Measurements from ENCODE around the gene TTC13.

DNA sequence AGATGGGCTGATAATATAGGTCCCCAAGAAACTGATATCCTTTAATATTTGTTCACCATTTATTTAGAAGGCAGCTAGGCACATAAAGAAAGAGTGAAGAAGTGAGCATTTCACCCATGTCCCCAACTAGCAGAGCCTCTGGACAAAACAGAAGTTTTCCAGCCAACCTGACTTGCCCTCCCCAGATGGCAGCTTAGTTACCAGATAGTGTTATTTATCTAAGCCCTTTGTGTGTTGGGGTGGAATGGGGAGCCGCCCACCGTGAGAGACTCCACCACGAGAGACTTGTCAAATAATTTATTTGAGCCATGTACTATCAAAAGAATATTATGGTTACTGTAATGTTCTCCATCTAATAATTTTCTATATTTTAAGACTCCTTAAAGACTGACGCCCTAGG, 55.5 kb downstream of the TTC13 start:
- TF ChIP-seq, protein P1, sequence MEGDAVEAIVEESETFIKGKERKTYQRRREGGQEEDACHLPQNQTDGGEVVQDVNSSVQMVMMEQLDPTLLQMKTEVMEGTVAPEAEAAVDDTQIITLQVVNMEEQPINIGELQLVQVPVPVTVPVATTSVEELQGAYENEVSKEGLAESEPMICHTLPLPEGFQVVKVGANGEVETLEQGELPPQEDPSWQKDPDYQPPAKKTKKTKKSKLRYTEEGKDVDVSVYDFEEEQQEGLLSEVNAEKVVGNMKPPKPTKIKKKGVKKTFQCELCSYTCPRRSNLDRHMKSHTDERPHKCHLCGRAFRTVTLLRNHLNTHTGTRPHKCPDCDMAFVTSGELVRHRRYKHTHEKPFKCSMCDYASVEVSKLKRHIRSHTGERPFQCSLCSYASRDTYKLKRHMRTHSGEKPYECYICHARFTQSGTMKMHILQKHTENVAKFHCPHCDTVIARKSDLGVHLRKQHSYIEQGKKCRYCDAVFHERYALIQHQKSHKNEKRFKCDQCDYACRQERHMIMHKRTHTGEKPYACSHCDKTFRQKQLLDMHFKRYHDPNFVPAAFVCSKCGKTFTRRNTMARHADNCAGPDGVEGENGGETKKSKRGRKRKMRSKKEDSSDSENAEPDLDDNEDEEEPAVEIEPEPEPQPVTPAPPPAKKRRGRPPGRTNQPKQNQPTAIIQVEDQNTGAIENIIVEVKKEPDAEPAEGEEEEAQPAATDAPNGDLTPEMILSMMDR (IDR thresholded peaks at IDR 0.05), result no peak
- TF ChIP-seq POLR2AphosphoS5 (IDR thresholded peaks at IDR 0.05) (no peak), POLR2A (IDR thresholded peaks at IDR 0.05) (no peak), EP300 (IDR thresholded peaks at IDR 0.05) (no peak)
